ENCODE measurements around the gene CDH12. TPM values are rescaled to one million over a fixed set of nuclear protein-coding genes. Genes with fewer than 3 reads are reported as not detected.

The CDH12 gene
- total and polyA plus RNA-seq, 2 donors (not counting 3 experiments of a cell fraction or from before 2014, with no cell fraction given) = 0.03 TPM; not detected in 1

GRCh38 chr5:22226423-22226822, 626.7 kb downstream of the CDH12 start:
- Histone ChIP-seq H3K79me2 (ENCODE audit: control insufficient read depth, insufficient read depth, low read length) (no peaks in the 10 kb centered on the region), H3K4me1 (ENCODE audit: control insufficient read depth, extremely low read depth, insufficient read depth, low read length) (no peaks in the 10 kb centered on the region), H3K9me1 (replicated peaks; ENCODE audit: control insufficient read depth, extremely low read depth, insufficient read depth, low read length) (no peaks in the 10 kb centered on the region), H3K4me3 (replicated peaks in 1 of 3; ENCODE audit: insufficient read depth in 1 of 3, low read depth in 1 of 3, low read length in 3 of 3) (no peak overlapping the region), H2AFZ (ENCODE audit: low read depth, low read length) (no peak overlapping the region), H3K36me3 (ENCODE audit: control insufficient read depth in 2 of 2, extremely low read depth in 1 of 2, insufficient read depth in 2 of 2, low read length in 2 of 2) (no peaks in the 10 kb centered on the region), H3K4me2 (ENCODE audit: insufficient read depth, low read length) (no peak overlapping the region), H3K9me3 (replicated peaks; ENCODE audit: control insufficient read depth, insufficient read depth, low read length) (no peaks in the 10 kb centered on the region), H3K27ac (ENCODE audit: insufficient read depth, low read depth, low read length) (no peak overlapping the region), H4K20me1 (replicated peaks; ENCODE audit: control insufficient read depth, extremely low read depth, insufficient read depth, low read length) (no peaks in the 10 kb centered on the region), H3K27me3 (ENCODE audit: control insufficient read depth in 2 of 2, insufficient read depth in 2 of 2, low read length in 2 of 2) (no peaks in the 10 kb centered on the region), H3K9ac (replicated peaks; ENCODE audit: extremely low read depth, insufficient read depth, low read length) (no peak overlapping the region)
- no peak for TF ChIP-seq POLR2AphosphoS5 (IDR thresholded peaks at IDR 0.05; ENCODE audit: insufficient read depth, low read depth, low read length)
- no peak for TF ChIP-seq EZH2 (IDR thresholded peaks at IDR 0.05; ENCODE audit: borderline replicate concordance, low read depth, low read length, severe bottlenecking)
- TF ChIP-seq MYC (IDR thresholded peaks at IDR 0.05; ENCODE audit: low read depth, low read length) = no peak
- TF ChIP-seq GATA2 (IDR thresholded peaks at IDR 0.05; ENCODE audit: insufficient read depth, insufficient read length, low read depth, low read length) = no peak
- TF ChIP-seq FOS (IDR thresholded peaks at IDR 0.05; ENCODE audit: borderline replicate concordance, insufficient read depth, low read length) = no peak
- no peak for TF ChIP-seq POLR2A (IDR thresholded peaks at IDR 0.05; ENCODE audit: low read depth, low read length)
- TF ChIP-seq CTCF (IDR thresholded peaks at IDR 0.05; ENCODE audit: extremely low read depth in 1 of 2, insufficient read depth in 1 of 2, low read depth in 1 of 2, low read length in 2 of 2) = no peak
- TF ChIP-seq MAX (IDR thresholded peaks at IDR 0.05; ENCODE audit: insufficient read depth, insufficient read length) = no peak
- no peak for TF ChIP-seq JUN (IDR thresholded peaks at IDR 0.05; ENCODE audit: borderline replicate concordance, insufficient read depth, insufficient read length, low read depth)
- dilution Hi-C loops (cut with MboI; ENCODE audit: extremely low pct_ligation_motif_present, low sequenced_read_pairs) (no loop called here), intact Hi-C loops (cut with micrococcal nuclease) (no loop called here)
- ChIA-PET POLR2A (no interaction called here), CTCF (no interaction called here)
- FAIRE-seq (no peak), DNase-seq (ENCODE audit: low read depth, low spot score) (no peak)
- no TSS peak for BruUV-seq (replicated peaks)

Data from endothelial cell of umbilical vein (primary cell).